Ishikawa (cell line): ENCODE results near the gene SLC27A5.

ENCODE experiments used
- CEBPB ChIP-seq: IDR thresholded peaks from 2 replicates; pipeline ENCODE4 v1.6.1; 2012
- CREB1 ChIP-seq: IDR thresholded peaks from 2 replicates; pipeline ENCODE4 v1.6.1; 2012; ENCODE audit warnings: low read depth
- EGR1 ChIP-seq: IDR thresholded peaks from 2 replicates; pipeline ENCODE4 v1.6.1; 2012
- EP300 ChIP-seq: IDR thresholded peaks from 2 replicates; pipeline ENCODE4 v1.6.1; 2012; ENCODE audit warnings: borderline replicate concordance
- FOXM1 ChIP-seq: IDR thresholded peaks from 2 replicates; pipeline ENCODE4 v1.6.1; 2012; ENCODE audit warnings: low read depth, borderline replicate concordance
- MAX ChIP-seq: IDR thresholded peaks from 2 replicates; pipeline ENCODE4 v1.6.1; 2012
- NFIC ChIP-seq: IDR thresholded peaks from 2 replicates; pipeline ENCODE4 v1.6.1; 2012
- RAD21 ChIP-seq: IDR thresholded peaks from 2 replicates; pipeline ENCODE4 v1.6.1; 2012; ENCODE audit warnings: low read depth
- REST ChIP-seq: IDR thresholded peaks from 2 replicates; pipeline ENCODE4 v1.6.1; 2012; ENCODE audit warnings: low read depth, mild to moderate bottlenecking
- TAF1 ChIP-seq: IDR thresholded peaks from 2 replicates; pipeline ENCODE4 v1.6.1; 2012; ENCODE audit warnings: low read depth, mild to moderate bottlenecking
- TCF12 ChIP-seq: IDR thresholded peaks from 2 replicates; pipeline ENCODE4 v1.6.1; 2012; ENCODE audit warnings: low read depth
- TEAD4 ChIP-seq: IDR thresholded peaks from 2 replicates; pipeline ENCODE4 v1.6.1; 2012
- USF1 ChIP-seq: IDR thresholded peaks from 2 replicates; pipeline ENCODE4 v1.6.1; 2012
- YY1 ChIP-seq: IDR thresholded peaks from 2 replicates; pipeline ENCODE4 v1.6.1; 2012; ENCODE audit warnings: low read depth
- ZBTB7A ChIP-seq: IDR thresholded peaks from 2 replicates; pipeline ENCODE4 v1.6.1; 2012; ENCODE audit warnings: low read depth

The SLC27A5 gene

GRCh38 chr19:58479736-58480480 is 31.9 kb downstream of the SLC27A5 start:
- TF ChIP-seq EGR1 (no peak), MAX (no peak)

- TF ChIP-seq FOXM1: no peak
- no peak for TF ChIP-seq CEBPB
- TF ChIP-seq YY1: no peak
- TF ChIP-seq TCF12: no peak
These were observed 32.5 kb downstream of the SLC27A5 start for GRCh38 chr19:58479303-58479702.

GRCh38 chr19:58477871-58478270 is 33.9 kb downstream of the SLC27A5 start:
- no peak for TF ChIP-seq NFIC
- TF ChIP-seq FOXM1: no peak
- TF ChIP-seq CREB1: no peak
- TF ChIP-seq YY1: no peak
- TF ChIP-seq TCF12: no peak
- no peak for TF ChIP-seq TEAD4
- TF ChIP-seq USF1: no peak
- TF ChIP-seq EP300: no peak
- no peak for TF ChIP-seq TAF1
- TF ChIP-seq RAD21: no peak
- no peak for TF ChIP-seq MAX
- TF ChIP-seq CEBPB: no peak
- TF ChIP-seq REST: no peak
- no peak for TF ChIP-seq ZBTB7A
- no peak for TF ChIP-seq EGR1

- no peak for TF ChIP-seq TCF12
- no peak for TF ChIP-seq TEAD4
- no peak for TF ChIP-seq FOXM1
- no peak for TF ChIP-seq REST
- TF ChIP-seq YY1: no peak
- no peak for TF ChIP-seq MAX
- TF ChIP-seq ZBTB7A: no peak
- no peak for TF ChIP-seq USF1
- TF ChIP-seq CREB1: no peak
- TF ChIP-seq CEBPB: no peak
- TF ChIP-seq RAD21: no peak
- no peak for TF ChIP-seq NFIC
- no peak for TF ChIP-seq EP300
These were observed 34.7 kb downstream of the SLC27A5 start for GRCh38 chr19:58477130-58477529.

- TF ChIP-seq TCF12 (no peak), NFIC (no peak)
These were observed 35.2 kb downstream of the SLC27A5 start for GRCh38 chr19:58476498-58477015.

- TF ChIP-seq TCF12 (no peak), USF1 (peak; percentile 65), FOXM1 (no peak), YY1 (peak; percentile 40; the same call in 1 of the 2 replicates), RAD21 (no peak; the same call in 1 of the 2 replicates), NFIC (no peak), EP300 (no peak), MAX (peak; percentile 47; the same call in 1 of the 2 replicates), CREB1 (peak; percentile 45; the same call in 1 of the 2 replicates), CEBPB (no peak), ZBTB7A (peak; percentile 35; the same call in 1 of the 2 replicates), TAF1 (no peak), TEAD4 (peak; percentile 17; the same call in 1 of the 2 replicates), REST (no peak), EGR1 (peak; percentile 13; the same call in 1 of the 2 replicates)
These were observed 35.9 kb downstream of the SLC27A5 start, which contains the start of gene ZNF446 for GRCh38 chr19:58475714-58476497. Gene ZNF446, plus strand, starts transcription at chr19:58476352. Its CDS starts 867 bp downstream, at chr19:58477219.
